HepG2 (cell line): ENCODE results near the gene DOCK2. TPM values are rescaled to one million over a fixed set of nuclear protein-coding genes. Genes with fewer than 3 reads are reported as not detected.

Experiments used
- ATAC-seq: fragments of 200-7000 bp; cut with Tn5 transposase; 3 replicates; pipeline ENCODE4 v1.9.1; 2020; ENCODE audit warnings: mild to moderate bottlenecking, moderate library complexity
- BruUV-seq: library from RNA; stranded (reverse); fragments of 400-500 nt; replicated peaks from 2 replicates; lab custom pipeline; 2021; lab: Mats Ljungman, UMichigan
- CTCF ChIA-PET: fragments of 300-600 bp; formaldehyde crosslinking; extraction: SDS; loops from one replicate; lab custom pipeline; 2021; ENCODE audit warnings: low total read pairs, inconsistent platforms, low intra/inter-chr PET ratio; lab: Yijun Ruan, JAX
- POLR2A ChIA-PET: fragments of 350-600 bp; sonication (Branson Sonifier 250); formaldehyde crosslinking; loops from one replicate; lab custom pipeline; 2020; ENCODE audit warnings: antibody characterized with exemption, inconsistent platforms; lab: Yijun Ruan, JAX
- DNase-seq: peaks from one replicate; pipeline ENCODE4 v3.0.0-alpha.2; 2015; ENCODE audit warnings: low spot score
- FAIRE-seq: peaks from 3 replicates; lab custom pipeline; 2011; peaks lifted over from hg19 to GRCh38; lab: Jason Lieb, UNC
- H2AFZ ChIP-seq: one replicate; pipeline ENCODE4 v1.6.1; 2011; ENCODE audit warnings: low read length, inconsistent platforms
- H3K27ac ChIP-seq: fragments of 300-600 bp; 3 replicates; pipeline ENCODE4 v1.8.0; 2011; ENCODE audit warnings: mixed run types, mild to moderate bottlenecking, mixed read lengths, low read length, inconsistent platforms; ENCODE audit not compliant: insufficient read depth; ENCODE audit errors: extremely low read length
- H3K27me3 ChIP-seq, 2 experiments: fragments of 200-600 bp in 1 of 2; 2 replicates in 1 of 2; 3 replicates in 1 of 2; pipeline versions ENCODE4 v1.6.0 to v1.8.0; 2011; ENCODE audit warnings: low read length in 2 of 2, mild to moderate bottlenecking in 2 of 2, moderate library complexity in 2 of 2, inconsistent platforms in 1 of 2; ENCODE audit not compliant: insufficient read depth in 2 of 2, control insufficient read depth in 1 of 2
- H3K36me3 ChIP-seq, 2 experiments: fragments of 200-600 bp in 1 of 2; replicated peaks in 1 of 2; 2 replicates in 1 of 2; 3 replicates in 1 of 2; pipeline versions ENCODE4 v1.5.1 to v1.8.0; 2011; ENCODE audit warnings: low read length in 2 of 2, inconsistent platforms in 1 of 2; ENCODE audit not compliant: insufficient read depth in 2 of 2, control insufficient read depth in 1 of 2
- H3K4me1 ChIP-seq: 2 replicates; pipeline ENCODE4 v1.5.1; 2012; ENCODE audit warnings: low read length, inconsistent platforms; ENCODE audit not compliant: insufficient read depth
- H3K4me2 ChIP-seq: 2 replicates; pipeline ENCODE4 v1.6.0; 2011; ENCODE audit warnings: low read depth, low read length, inconsistent platforms
- H3K4me3 ChIP-seq, 3 experiments: fragments of 200-600 bp in 1 of 3; sonication (generic), shearing (Covaris generic) in 1 of 3; replicated peaks in 1 of 3; 2 replicates each; pipeline ENCODE4 v1.5.1; 2011 to 2016; ENCODE audit warnings: low read length in 3 of 3, inconsistent platforms in 2 of 3, low read depth in 2 of 3, mild to moderate bottlenecking in 2 of 3, control low read depth in 1 of 3, mixed read lengths in 1 of 3; ENCODE audit not compliant: insufficient read depth in 1 of 3
- H3K79me2 ChIP-seq: one replicate; pipeline ENCODE4 v1.6.1; 2011; ENCODE audit warnings: low read length, inconsistent platforms; ENCODE audit not compliant: insufficient read depth
- H3K9ac ChIP-seq: 2 replicates; pipeline ENCODE4 v1.6.0; 2011; ENCODE audit warnings: mild to moderate bottlenecking, low read depth, low read length, inconsistent platforms; ENCODE audit not compliant: insufficient read depth
- H3K9me3 ChIP-seq: 2 replicates; pipeline ENCODE4 v1.5.1; 2012; ENCODE audit warnings: mild to moderate bottlenecking, low read length
- H4K20me1 ChIP-seq: 2 replicates; pipeline ENCODE4 v1.6.0; 2011; ENCODE audit warnings: inconsistent platforms, mild to moderate bottlenecking, low read length, moderate library complexity; ENCODE audit not compliant: insufficient read depth
- DPF2 ChIP-seq: sonication (generic); formaldehyde crosslinking; IDR thresholded peaks from 2 replicates; pipeline ENCODE4 v1.4.0; 2020; ENCODE audit warnings: mild to moderate bottlenecking, low read depth, missing genetic modification reagents, borderline replicate concordance
- FOSL2 ChIP-seq: sonication (generic); formaldehyde crosslinking; IDR thresholded peaks from 2 replicates; pipeline ENCODE4 v1.4.0; 2020; ENCODE audit warnings: missing genetic modification reagents
- GLMP ChIP-seq: sonication (generic); formaldehyde crosslinking; IDR thresholded peaks from 2 replicates; pipeline ENCODE4 v1.9.0; 2021; ENCODE audit warnings: missing genetic modification reagents, mild to moderate bottlenecking, borderline replicate concordance
- HOXA3 ChIP-seq: sonication (generic); formaldehyde crosslinking; IDR thresholded peaks from 2 replicates; pipeline ENCODE4 v1.5.0; 2020; ENCODE audit warnings: missing genetic modification reagents
- KDM4B ChIP-seq: sonication (generic); formaldehyde crosslinking; IDR thresholded peaks from 2 replicates; pipeline ENCODE4 v1.4.0; 2020; ENCODE audit warnings: missing genetic modification reagents
- KDM6A ChIP-seq: IDR thresholded peaks from 2 replicates; pipeline ENCODE4 v1.6.1; 2016; ENCODE audit warnings: low read depth
- POLR2A ChIP-seq, 2 experiments: IDR thresholded peaks; 2 replicates each; pipeline ENCODE4 v1.6.1; 2011; ENCODE audit warnings: low read depth in 2 of 2, low read length in 2 of 2, mild to moderate bottlenecking in 1 of 2, moderate library complexity in 1 of 2; ENCODE audit not compliant: insufficient read depth in 1 of 2
- YY1 ChIP-seq: IDR thresholded peaks from 2 replicates; pipeline ENCODE4 v1.6.1; 2011; ENCODE audit warnings: low read length, low read depth, moderate library complexity, mild to moderate bottlenecking; ENCODE audit not compliant: insufficient read depth, insufficient replicate concordance
- ZBTB43 ChIP-seq: sonication (generic); formaldehyde crosslinking; conservative IDR thresholded peaks from 2 replicates; pipeline ENCODE4 v1.4.0; 2020; ENCODE audit warnings: missing genetic modification reagents
- ZC3H4 ChIP-seq: sonication (generic); formaldehyde crosslinking; IDR thresholded peaks from 2 replicates; pipeline ENCODE4 v1.4.0; 2020; ENCODE audit warnings: missing genetic modification reagents, borderline replicate concordance
- ZNF274 ChIP-seq: sonication (generic); formaldehyde crosslinking; IDR thresholded peaks from 2 replicates; pipeline ENCODE4 v1.5.1; 2020; ENCODE audit warnings: mild to moderate bottlenecking, missing genetic modification reagents
- ZNF33B ChIP-seq: sonication (generic); formaldehyde crosslinking; IDR thresholded peaks from 2 replicates; pipeline ENCODE4 v1.5.1; 2020; ENCODE audit warnings: mild to moderate bottlenecking, missing genetic modification reagents
- ZNF350 ChIP-seq: sonication (generic); formaldehyde crosslinking; IDR thresholded peaks from 2 replicates; pipeline ENCODE4 v1.4.0; 2020; ENCODE audit warnings: mild to moderate bottlenecking, low read depth, missing genetic modification reagents, borderline replicate concordance
- ZNF441 ChIP-seq: sonication (generic); formaldehyde crosslinking; IDR thresholded peaks from 2 replicates; pipeline ENCODE4 v1.7.0; 2021; ENCODE audit warnings: missing genetic modification reagents, borderline replicate concordance
- ZNF792 ChIP-seq: IDR thresholded peaks from 2 replicates; pipeline ENCODE4 v1.6.1; 2016
- ZSCAN25 ChIP-seq: sonication (generic); formaldehyde crosslinking; IDR thresholded peaks from 2 replicates; pipeline ENCODE4 v1.8.0; 2022; ENCODE audit warnings: mild to moderate bottlenecking, missing genetic modification reagents
- WGBS: methylation state at CpG from one replicate; pipeline ENCODE4 v1.1.6; 2017; ENCODE audit warnings: low lambda C conversion rate; 5-methylcytosine and 5-hydroxymethylcytosine counted together
- in situ Hi-C: cut with HindIII; loops from 2 replicates; pipeline ENCODE4 v1.10.0; 2017; ENCODE audit warnings: low pct_unique_long_range_greater_than_20kb; ENCODE audit not compliant: extremely low pct_ligation_motif_present
- intact Hi-C: fragments of 100-400 bp; cut with micrococcal nuclease; formaldehyde crosslinking; loops from one replicate; pipeline ENCODE4 v1.10.0; 2022; ENCODE audit not compliant: unreplicated experiment
- polyA plus RNA-seq, 8 experiments: library from polyadenylated mRNA; depleted of rRNA in 3 of 8; stranded (reverse) in 7 of 8; unstranded in 1 of 8; fragments of >200 nt; fragmentation: Illumina TruSeq in 4 of 8; extraction: Trizol in 4 of 8; gene quantifications; 2 replicates each; pipeline versions ENCODE4 v1.2.1 to v1.2.3, GENCODE V29; 2011 to 2016; ENCODE audit warnings: low read depth in 4 of 8, missing spikeins in 1 of 8, mixed read lengths in 1 of 8; ENCODE audit not compliant: insufficient read depth in 1 of 8
- total RNA-seq, 5 experiments: library from RNA; depleted of rRNA; stranded (reverse); fragments of >200 nt; fragmentation: Illumina TruSeq; extraction: Trizol; gene quantifications; 2 replicates each; pipeline ENCODE4 v1.2.3, GENCODE V29; 2016; ENCODE audit warnings: low read depth in 1 of 5

The DOCK2 gene
- total and polyA plus RNA-seq, 2 of the 13 experiments (the other 11 are each of a cell fraction or from before 2014, with no cell fraction given): not detected

- TF ChIP-seq GLMP: no peak
- no peak for TF ChIP-seq ZNF274
- TF ChIP-seq HOXA3: no peak
- no peak for TF ChIP-seq ZSCAN25 (CRISPR knock-in tag)
- no peak for TF ChIP-seq POLR2A (IDR thresholded peaks at IDR 0.05; ENCODE audit: insufficient read depth in 1 of 2, low read depth in 2 of 2, low read length in 2 of 2)
- TF ChIP-seq ZC3H4 (CRISPR knock-in tag): no peak
Observed at GRCh38 chr5:169762338-169763095, 125.4 kb downstream of the DOCK2 start (continued).

GRCh38 chr5:169763376-169764017 is 126.4 kb downstream of the DOCK2 start:
- FAIRE-seq (no peak), DNase-seq (no peak), ATAC-seq (no peak)
- no peaks in the 10 kb centered on the region for H3K79me2 ChIP-seq
- in situ Hi-C loops (no loop called here), intact Hi-C loops (no loop called here)
- no peaks in the 10 kb centered on the region for H3K9me3 ChIP-seq
- H3K9ac ChIP-seq: no peak overlapping the region
- H3K27ac ChIP-seq: no peak overlapping the region
- no peak overlapping the region for H3K4me3 ChIP-seq
- CTCF ChIA-PET: no interaction called here
- WGBS: 0% methylated on average over 5 of the region's 8 CpGs
- no peaks in the 10 kb centered on the region for H4K20me1 ChIP-seq
- POLR2A ChIA-PET: no interaction called here
- H3K27me3 ChIP-seq: no peaks in the 10 kb centered on the region; a peak in 1 of 5 replicates
- TF ChIP-seq ZNF441 (CRISPR knock-in tag) (no peak), ZNF350 (CRISPR knock-in tag) (no peak), YY1 (no peak), ZNF33B (CRISPR knock-in tag) (no peak), ZBTB43 (no peak), ZNF792 (no peak), DPF2 (CRISPR knock-in tag) (no peak), KDM6A (CRISPR knock-in tag) (no peak), KDM4B (no peak), FOSL2 (no peak)
- H3K36me3 ChIP-seq: no peaks in the 10 kb centered on the region
- no TSS peak for BruUV-seq
- H2AFZ ChIP-seq: no peak overlapping the region
- H3K4me1 ChIP-seq: no peaks in the 10 kb centered on the region
- H3K4me2 ChIP-seq: no peak overlapping the region
